HT-29 (cell line): ENCODE data around the gene SH2D2A. TPM values are rescaled to one million over a fixed set of nuclear protein-coding genes. Genes with fewer than 3 reads are reported as not detected.

ENCODE experiments used
- DNase-seq: peaks from one replicate; pipeline ENCODE4 v3.0.0-alpha.2; 2015; ENCODE audit warnings: low spot score
- total RNA-seq: library from RNA; depleted of rRNA; stranded (reverse); fragments of >200 nt; shearing (Covaris generic); gene quantifications from 2 replicates; pipeline ENCODE4 v1.2.3, GENCODE V29; 2014

SH2D2A gene
- total RNA-seq, 1 experiment from 2014 or later: 11.3 TPM

DNA sequence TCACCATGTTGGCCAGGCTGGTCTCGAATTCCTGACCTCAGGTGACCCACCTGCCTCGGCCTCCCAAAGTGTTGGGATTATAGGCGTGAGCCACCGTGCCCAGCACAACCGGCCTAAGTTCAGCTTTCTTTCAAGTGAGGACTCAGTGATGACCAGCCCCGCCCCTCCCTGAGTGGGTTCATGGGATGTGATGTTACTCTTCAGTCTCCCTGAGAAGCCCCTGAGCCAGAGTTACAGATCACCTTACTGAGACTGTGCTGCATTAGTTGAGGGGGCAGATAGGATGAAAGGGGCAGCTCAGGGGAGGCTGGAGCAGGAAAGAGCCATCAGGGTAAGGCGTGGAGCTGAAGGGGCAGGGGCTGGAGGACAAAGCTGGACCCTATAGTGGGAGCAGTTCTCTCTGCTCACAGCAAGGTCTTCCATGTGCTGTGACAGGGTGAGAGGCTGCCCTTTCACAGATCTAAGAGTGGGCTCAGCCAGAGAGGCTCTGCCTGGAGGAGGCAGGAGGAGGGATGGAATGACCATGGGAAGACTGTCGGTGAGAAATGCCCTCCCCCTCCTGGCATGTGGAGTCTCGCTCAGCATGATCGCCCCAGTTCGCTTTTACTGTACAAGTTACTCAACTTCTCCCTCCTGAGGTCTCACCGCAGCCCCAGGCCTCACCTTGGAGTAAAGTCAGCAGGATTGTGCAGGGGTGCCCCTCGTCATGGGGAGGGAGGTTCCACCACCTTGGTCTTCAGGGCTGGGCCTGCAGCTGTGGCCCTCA lies 13.4 kb downstream of the SH2D2A start:
- DNase-seq: no peak

DNA sequence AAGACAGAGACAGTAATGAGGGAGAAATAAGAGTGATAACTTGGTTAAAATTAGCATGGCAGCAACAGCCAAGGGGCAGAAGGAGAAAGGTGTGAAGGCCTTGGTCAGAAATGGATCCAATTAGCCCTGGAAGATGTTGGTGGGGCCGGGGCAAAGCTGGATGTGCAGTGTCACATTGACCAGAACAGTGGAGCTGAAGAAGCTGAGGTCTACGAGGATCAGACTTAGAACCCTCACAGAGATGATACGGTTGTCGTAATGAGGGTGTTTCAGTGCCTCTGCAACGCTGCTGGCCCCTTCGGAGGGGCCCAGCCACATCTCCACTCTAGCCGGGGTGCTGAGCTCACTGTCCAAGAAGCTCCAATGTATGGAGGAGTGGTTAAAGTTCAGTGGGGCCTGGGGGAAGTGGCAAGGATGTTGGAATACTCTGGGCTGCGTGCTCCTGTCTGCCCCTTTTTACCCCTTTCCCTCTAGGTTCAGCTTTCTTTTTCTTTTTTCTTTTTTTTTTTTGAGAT lies 14.2 kb downstream of the SH2D2A start:
- DNase-seq: no peak

DNA sequence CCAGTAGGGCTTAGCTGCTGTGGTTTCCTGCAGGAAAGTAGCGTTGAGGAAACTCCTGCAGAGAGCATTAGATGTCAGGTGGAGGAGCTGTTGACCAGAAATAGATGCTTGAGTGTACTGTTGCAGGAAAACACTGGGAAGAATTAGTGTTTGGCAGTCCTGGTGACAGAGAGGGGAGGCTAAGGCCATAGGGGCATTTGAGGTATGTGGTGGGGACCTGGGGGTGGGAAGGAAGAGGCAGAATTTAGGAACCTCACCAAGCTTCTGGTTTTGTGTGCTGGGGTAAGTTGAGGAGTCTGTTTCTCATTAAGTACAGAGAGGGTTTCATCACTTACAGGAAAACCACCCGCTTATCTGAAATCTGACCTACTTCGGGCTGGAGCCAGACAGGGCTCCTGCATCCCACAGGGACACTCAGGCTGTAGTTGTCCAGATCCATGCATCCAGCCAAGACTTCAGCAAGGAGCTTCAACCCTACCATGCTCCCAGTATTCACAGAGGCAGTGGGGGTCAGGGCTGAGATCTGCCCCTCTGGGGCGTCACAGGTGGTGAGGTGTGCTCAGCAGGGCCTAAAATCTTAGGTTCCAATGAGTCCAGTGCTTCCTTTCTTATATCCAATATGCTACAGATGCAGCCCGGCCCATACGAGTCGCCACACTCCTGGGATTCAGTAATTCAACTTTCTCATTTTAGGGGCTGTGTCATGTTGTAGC lies 15.1 kb downstream of the SH2D2A start:
- DNase-seq: no peak

DNA sequence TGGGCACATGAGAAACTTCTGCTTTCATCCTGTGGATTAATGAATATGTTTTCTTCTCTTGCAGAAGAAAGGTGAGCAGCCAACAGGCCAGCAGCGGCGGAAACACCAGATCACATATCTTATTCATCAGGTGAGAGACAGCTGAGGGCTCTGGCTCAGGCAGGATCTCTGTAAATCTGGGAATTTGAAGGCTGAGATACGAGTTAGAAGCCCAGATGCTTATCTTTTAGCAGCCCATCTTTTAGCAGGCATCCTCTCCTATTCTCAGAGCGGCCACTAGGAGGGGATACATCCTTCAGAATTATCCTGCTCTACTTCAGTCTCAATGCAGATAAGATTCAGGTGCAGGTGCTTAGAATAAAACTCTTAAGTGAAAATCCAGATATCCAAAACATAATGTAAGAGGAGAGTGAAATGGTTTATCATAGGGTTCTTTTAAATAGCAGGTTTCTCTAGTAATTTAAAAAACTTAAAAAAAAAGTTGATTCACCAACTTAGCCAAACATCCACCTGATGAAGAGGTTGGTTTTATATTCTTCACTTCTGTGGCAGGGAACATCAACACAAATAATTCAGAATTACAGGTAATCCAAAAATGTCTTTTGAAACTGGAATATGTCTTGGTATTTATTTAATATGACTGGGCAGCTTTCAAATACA lies 19.3 kb downstream of the SH2D2A start:
- peak; percentile 84 for DNase-seq

DNA sequence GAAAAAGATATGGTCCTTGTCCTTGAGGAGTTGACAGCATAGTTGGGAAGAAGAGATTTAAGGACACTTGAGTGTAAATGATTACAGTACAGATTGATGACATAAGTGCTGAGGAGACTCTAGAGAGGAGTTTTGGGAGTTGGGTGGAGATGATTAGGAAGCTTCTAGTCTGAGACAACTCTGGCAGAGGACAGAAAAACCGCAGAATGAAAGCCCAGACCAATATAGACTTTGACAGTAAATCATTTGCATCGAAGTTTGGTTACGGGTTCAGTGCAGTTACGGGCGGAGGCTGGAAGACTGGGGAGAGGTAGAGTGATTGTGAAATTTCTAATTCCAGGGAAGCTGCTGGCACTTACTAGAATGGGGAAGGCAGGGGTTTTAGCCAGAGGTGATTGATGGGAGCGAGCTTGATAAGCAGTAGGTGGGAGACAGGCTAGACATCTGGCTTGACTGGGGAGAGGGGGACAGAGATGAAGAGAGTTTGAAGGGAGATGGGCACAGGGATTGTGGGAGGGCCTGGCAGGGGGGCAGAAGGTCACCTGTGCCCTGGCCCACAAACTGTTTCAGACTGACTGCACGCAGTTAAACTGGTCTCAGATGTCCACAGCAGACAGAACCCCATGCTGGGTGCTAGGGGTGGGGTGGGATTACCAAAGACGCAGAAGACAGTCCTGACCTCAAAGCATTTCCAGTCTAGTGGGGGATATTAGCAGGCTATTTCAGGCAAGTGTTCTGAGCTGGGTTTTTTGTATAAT lies 20.1 kb downstream of the SH2D2A start:
- no peak for DNase-seq

DNA sequence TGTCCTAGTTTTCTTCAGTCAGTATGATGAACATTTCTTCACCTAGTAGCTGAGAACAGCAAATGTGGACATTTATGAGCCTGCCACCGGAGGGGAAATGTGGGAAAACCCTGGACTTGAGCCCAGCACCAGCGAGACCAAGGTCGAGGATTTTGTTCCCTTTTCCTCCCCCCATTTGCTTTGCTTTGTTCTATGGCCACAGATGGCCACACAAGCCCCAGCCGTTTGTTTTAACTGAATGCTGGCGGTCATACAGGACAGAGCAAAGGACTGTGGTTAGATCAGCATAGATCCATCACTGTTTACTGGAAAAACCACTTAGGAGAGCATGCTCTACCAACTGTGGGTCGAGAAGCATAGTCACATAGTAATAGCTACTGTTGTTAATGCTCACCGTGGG lies 20.9 kb downstream of the SH2D2A start:
- no peak for DNase-seq

DNA sequence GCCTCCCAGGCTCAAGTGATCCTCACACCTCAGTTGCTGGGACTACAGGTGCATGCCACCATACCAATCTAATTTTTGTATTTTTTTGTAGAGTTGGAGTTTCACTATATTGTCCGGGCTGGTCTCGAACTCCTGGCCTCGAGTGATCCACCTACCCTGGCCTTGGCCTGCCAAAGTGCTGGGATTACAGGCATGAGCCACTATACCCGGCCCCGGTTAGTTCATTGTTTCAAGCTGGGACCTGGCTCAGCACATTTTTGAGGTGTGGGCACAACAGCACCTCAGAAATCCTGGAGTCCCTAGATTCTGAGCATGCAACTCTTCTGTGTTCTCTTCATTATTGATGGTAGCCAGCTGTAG lies 21.3 kb downstream of the SH2D2A start:
- no peak for DNase-seq

DNA sequence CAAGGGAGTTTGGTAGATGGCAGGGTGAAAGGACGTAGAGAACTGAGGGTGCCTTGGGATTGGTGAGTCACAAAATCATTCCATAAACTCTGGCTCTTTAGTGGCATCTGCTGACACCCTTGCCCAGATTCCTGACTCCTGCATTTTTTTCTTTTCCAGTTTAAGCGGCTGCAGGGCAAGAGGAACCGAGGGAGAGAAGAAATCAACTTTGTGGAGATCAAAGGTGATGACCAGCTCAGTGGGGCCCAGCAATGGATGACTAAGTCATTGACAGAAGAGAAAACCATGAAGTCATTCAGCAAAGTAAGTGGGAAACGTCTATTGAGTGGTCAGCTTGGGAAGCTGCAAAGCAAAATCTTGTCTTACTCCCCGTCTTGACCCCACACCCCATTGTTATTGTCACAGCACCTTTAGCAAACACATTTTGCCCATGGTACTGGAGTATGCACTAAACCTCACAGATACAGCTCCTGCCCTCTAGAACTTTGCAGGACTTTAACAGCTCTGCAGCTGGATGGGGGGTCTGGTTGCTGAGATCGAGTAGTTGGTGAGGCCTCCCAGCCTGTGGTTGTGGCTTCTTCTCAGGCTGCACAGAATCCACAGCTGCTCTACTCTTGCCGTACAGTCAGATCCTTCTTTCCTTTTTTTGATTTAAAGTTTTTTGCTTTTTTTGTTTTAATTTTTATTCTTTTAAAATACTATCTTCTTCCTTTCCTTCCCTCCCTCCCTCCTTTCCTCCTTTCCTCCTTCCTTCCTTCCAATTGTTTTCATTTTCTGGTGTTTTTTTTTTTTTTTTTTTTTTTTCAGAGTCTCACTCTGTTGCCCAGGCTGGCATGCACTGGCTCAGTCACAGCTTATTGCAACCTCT lies 21.9 kb downstream of the SH2D2A start:
- DNase-seq: no peak

DNA sequence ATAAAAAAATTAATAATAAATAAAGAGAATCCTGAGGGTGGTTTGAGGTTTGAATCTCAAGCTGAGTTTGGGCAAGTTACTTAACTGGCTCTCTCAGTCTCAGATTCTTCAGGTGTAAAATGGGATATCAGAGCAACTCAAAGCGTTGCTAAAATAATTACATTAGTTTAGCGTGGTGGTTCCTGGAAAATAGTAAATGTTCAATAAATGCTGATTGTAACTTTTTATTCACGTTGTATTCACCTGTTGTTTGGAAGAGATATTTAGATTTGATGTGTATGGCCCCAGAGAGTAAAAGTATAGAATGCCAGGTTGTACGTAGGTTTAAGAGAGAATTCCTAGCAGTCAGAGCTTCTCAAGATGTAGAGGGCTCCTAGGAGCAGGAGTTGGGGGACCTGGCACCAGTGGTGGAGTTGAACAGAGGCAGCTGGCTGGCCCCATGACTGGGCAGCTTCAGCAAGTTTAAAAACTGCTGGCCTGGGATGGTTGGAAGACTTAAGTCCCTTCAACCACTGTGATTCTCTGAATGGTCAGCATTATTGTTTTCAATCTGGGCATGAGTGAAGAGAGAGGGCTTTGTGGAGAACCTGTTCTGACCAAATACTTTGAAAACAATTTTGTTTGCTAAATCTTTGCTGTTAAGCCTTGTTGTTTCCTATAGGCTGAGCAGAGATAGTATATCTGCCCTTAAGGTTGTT lies 26.9 kb downstream of the SH2D2A start:
- DNase-seq: no peak

DNA sequence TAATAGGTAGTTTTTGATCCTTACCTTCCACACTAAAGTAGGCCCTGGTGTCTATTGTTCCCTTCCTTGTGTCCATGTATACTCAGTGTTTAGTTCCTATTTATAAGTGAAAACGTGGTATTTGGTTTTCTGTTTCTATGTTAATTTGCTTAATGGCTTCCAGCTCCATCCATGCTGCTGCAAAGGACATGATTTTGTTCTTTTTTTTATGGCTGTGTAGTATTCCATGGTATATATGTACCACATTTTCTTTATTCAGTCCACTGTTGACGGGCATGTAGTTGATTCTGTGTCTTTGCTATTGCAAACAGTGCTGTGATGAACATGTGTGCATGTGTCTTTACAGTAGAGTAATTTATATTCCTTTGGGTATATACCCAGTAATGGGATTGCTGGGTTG lies 28.5 kb downstream of the SH2D2A start:
- DNase-seq: no peak

DNA sequence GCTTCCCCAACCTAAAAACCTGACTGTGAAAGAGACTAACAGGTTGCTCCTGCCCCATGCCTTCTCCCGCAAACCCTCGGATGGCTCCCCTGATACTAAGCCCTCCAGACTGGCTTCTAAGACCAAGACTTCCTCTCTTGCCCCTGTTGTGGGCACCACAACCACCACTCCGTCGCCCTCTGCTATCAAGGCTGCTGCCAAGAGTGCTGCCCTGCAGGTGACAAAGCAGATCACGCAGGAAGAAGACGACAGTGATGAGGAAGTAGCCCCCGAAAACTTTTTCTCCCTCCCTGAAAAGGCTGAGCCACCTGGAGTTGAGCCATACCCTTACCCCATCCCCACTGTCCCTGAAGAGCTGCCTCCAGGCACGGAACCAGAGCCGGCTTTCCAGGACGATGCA lies 30.0 kb downstream of the SH2D2A start:
- DNase-seq: no peak

DNA sequence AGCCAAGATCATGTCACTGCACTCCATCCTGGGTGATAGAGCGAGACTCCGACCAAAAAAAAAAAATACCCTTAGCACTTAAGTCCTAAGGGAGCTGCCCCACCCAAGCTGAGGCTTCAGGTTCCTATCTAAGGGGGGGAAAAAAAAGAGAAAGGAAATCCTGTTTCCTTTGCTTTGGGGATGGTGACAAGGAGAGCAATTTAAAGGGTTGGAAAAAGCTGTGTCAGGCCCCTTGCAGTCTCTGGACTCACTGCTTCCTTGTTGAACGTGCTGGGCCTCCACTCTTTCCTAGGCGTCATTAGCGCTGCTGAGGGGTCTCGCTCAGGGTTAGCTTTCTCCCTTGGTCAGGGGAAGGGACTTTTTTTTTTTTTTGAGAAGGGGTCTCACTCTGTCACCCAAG lies 31.2 kb downstream of the SH2D2A start:
- no peak for DNase-seq

DNA sequence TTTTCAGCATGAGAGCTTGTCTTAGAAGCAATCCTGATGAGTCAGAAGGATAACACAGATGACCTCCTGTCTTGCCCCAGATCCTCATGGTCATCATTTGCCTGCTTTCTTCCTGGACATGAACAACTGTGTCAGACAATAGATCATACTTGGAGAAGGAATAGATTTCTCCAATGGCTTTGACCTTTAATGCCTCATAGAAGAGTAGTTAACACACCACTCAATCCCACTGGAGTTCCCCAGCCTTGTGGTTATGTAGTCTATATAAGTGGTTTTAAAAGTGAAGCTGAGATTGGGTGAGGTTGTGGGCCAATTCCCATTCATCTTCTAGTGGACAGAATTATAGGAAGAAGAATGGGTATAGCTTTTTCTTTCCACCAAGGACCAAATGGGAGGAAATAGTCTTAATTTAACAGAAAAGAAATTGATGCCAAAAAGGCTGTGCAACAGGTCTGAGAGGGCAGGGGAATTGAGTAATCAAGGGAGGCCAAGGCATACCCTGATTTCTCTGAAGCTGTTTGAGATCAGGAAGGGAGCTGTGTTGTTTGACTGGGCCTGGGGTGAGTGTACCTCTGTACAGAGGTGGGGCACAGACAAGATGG lies 35.0 kb downstream of the SH2D2A start:
- no peak for DNase-seq

DNA sequence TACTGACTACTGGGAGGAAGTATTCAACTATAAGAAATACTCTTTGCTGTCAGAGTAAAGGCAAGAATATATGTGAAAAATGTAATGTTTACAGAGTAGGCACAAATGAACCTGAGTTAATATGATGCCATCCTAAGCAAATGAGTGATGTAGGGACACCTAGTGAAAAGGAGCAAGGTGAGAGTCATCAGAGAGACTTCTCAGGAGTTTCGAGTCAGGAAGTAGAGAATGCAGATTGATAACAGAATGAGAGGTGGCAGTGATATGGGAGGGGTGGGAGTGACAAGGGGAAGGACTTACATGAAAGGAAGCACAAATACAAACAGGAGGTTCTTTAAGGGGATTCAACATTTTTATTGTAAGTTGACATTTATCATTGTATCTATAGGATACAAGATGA lies 39.1 kb downstream of the SH2D2A start:
- no peak for DNase-seq

DNA sequence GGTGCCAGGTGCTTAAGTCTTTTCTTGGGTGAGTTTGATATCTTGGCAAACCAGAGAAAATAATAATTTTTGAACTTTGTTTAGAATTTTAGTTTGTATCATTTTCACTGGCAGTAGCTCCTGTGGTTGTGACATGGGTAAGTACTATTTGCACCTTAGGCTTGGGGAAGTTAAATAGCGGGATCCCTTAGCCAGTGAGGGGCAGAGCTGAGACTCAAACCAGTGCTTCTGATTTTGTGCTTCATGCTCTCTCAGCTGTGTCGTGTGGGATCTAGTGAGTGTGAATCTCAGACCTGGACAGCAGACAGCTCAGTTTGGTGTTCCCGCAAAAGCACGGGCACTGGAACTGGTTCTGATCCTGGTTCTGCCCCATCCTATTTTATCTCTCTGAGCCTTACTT lies 39.7 kb downstream of the SH2D2A start:
- no peak for DNase-seq

DNA sequence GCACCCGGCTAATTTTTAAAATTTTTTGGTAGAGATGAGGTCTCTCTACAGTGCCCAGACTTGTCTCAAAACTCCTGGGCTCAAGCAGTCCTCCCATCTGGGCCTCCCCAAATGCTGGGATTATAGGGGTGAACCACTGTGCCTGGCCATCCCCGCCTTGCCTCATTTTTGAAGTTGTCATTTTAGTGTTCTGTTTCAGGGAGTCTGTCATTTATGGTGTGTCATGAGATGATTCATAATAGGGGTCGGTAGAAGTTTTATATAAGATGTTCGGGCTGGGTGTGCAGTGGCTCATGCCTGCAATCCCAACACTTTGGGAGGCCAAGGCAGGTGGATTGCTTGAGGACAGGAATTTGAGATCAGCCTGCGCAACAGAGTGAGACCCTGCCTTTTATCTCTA lies 40.8 kb downstream of the SH2D2A start:
- no peak for DNase-seq

DNA sequence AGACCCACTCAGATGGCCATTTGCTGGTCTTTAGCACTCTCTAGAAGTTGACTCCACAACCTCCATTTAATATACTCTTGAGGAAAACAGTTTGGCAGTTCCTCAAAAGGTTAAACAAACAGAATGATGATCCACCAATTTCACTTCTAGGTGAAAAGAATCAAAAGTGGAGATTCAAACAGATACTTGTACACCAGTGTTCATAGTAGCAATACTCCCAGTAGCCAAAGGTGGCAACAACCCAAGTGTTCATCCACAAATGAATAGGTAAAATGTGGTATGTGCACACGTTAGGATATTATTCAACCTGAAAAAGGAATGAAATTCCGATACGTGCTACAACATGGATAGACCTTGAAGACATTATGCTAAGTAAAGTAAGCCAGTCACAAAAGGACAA lies 43.0 kb downstream of the SH2D2A start:
- DNase-seq: no peak

DNA sequence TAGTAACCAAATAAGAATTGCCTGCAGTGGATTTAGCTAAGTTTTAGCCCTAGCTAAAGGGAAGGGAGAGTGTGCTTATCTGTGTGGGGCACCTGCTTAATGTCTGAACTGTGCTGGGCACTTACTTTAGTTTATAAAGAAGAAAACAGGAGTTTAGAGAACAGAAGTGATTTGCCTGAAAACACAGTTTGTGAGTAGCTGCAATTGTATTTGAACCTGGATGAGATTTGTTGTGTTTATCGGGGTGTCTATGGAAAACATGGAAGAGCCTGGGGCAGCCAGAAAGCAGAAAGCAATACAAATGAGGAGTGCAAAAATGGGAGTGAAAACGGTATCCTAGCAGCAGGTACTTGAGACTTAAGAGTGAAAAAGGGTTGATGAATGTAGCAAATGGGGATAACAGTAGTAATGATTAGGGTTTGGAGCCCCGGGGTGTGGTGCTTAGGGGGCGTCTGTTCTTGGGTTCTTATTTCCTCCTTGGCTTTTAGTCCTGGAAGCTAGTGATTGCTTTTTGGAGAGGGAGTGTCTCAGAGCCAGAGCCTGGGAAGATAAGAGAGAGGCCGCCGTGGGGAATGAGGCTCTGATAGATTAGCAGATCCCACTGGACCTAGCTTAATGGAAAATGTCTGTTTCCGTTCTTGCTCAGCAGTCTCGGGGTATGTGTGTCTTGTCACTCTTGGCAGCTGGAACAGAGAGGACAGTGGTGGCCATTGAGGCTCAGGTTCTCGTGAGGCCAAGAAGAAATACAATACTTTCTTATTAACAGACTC lies 43.7 kb downstream of the SH2D2A start:
- no peak for DNase-seq

DNA sequence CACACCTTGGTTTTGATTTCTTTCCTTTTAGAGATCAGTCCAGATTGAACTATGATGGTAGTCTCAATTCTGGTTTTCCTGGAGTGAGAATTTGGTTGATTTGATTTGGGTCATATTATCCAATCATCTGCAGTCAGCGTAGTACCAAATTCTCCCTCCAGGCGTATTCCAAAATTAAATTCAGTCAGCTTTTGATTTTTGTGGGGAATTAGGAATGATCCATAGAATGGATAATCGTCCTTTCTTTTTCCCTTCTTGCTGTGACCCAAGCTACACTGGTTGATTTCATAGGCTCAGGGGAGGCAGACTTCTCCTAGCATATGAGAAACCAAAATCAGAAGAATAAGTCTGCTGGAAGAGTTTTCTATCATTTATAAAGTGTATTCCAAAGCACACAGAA lies 44.4 kb downstream of the SH2D2A start:
- no peak for DNase-seq
